ENCODE measurements around the gene SEMA7A.

The SEMA7A gene

GRCh38 chr15:74381190-74381453 lies 52.6 kb downstream of the SEMA7A start:
- Histone ChIP-seq H3K27ac (ENCODE audit: low read depth, low read length) (no peak overlapping the region), H3K4me3 (ENCODE audit: low read length) (no peak overlapping the region), H3K9me3 (ENCODE audit: control insufficient read depth, insufficient read depth, low read length) (no peaks in the 10 kb centered on the region), H3K36me3 (ENCODE audit: control insufficient read depth, low read length) (no peaks in the 10 kb centered on the region), H3K4me1 (ENCODE audit: control insufficient read depth, low read length) (peaks cover 28% of the 10 kb centered on the region), H4K20me1 (ENCODE audit: control insufficient read depth, insufficient read depth, low read depth, low read length) (peaks cover 5% of the 10 kb centered on the region), H3F3A (ENCODE audit: control insufficient read depth, insufficient read depth) (no peaks in the 10 kb centered on the region), H3K27me3 (ENCODE audit: control insufficient read depth, low read length) (peaks cover 81% of the 10 kb centered on the region), H3K9me2 (replicated peaks; ENCODE audit: control insufficient read depth, low read length) (no peaks in the 10 kb centered on the region), H3K4me2 (ENCODE audit: low read length) (no peak overlapping the region), H3K79me2 (ENCODE audit: control insufficient read depth, low read length) (no peaks in the 10 kb centered on the region)
- TF ChIP-seq CTCF (IDR thresholded peaks at IDR 0.05; ENCODE audit: low read depth, low read length, poor library complexity, severe bottlenecking): no peak
- no peak for TF ChIP-seq EZH2phosphoT487 (IDR thresholded peaks at IDR 0.05; ENCODE audit: borderline replicate concordance, low read length)

- no peaks in the 10 kb centered on the region for H3K9me3 ChIP-seq (ENCODE audit: control insufficient read depth, insufficient read depth, low read length)
- TF ChIP-seq EZH2phosphoT487 (IDR thresholded peaks at IDR 0.05; ENCODE audit: borderline replicate concordance, low read length) (no peak), CTCF (IDR thresholded peaks at IDR 0.05; ENCODE audit: low read depth, low read length, poor library complexity, severe bottlenecking) (no peak)
- H3K4me2 ChIP-seq (ENCODE audit: low read length): no peak overlapping the region
- H3F3A ChIP-seq (ENCODE audit: control insufficient read depth, insufficient read depth): no peaks in the 10 kb centered on the region
- peaks cover 22% of the 10 kb centered on the region for H3K4me1 ChIP-seq (ENCODE audit: control insufficient read depth, low read length)
- no peaks in the 10 kb centered on the region for H3K9me2 ChIP-seq (replicated peaks; ENCODE audit: control insufficient read depth, low read length)
- no peaks in the 10 kb centered on the region for H3K36me3 ChIP-seq (ENCODE audit: control insufficient read depth, low read length)
- H3K27me3 ChIP-seq (ENCODE audit: control insufficient read depth, low read length): peaks cover 80% of the 10 kb centered on the region
- no peaks in the 10 kb centered on the region for H3K79me2 ChIP-seq (ENCODE audit: control insufficient read depth, low read length)
- no peak overlapping the region for H3K4me3 ChIP-seq (ENCODE audit: low read length)
- H4K20me1 ChIP-seq (ENCODE audit: control insufficient read depth, insufficient read depth, low read depth, low read length): peaks cover 6% of the 10 kb centered on the region
- no peak overlapping the region for H3K27ac ChIP-seq (ENCODE audit: low read depth, low read length)
These were observed 53.2 kb downstream of the SEMA7A start for GRCh38 chr15:74380361-74381189.

GRCh38 chr15:74378848-74379247 lies 54.9 kb downstream of the SEMA7A start:
- H3K27ac ChIP-seq (ENCODE audit: low read depth, low read length): no peak overlapping the region
- TF ChIP-seq CTCF (IDR thresholded peaks at IDR 0.05; ENCODE audit: low read depth, low read length, poor library complexity, severe bottlenecking) (no peak), EZH2phosphoT487 (IDR thresholded peaks at IDR 0.05; ENCODE audit: borderline replicate concordance, low read length) (no peak)
- no peak overlapping the region for H3K4me3 ChIP-seq (ENCODE audit: low read length)
- H4K20me1 ChIP-seq (ENCODE audit: control insufficient read depth, insufficient read depth, low read depth, low read length): peaks cover 5% of the 10 kb centered on the region
- no peaks in the 10 kb centered on the region for H3K79me2 ChIP-seq (ENCODE audit: control insufficient read depth, low read length)
- peaks cover 71% of the 10 kb centered on the region for H3K27me3 ChIP-seq (ENCODE audit: control insufficient read depth, low read length)
- no peaks in the 10 kb centered on the region for H3K9me3 ChIP-seq (ENCODE audit: control insufficient read depth, insufficient read depth, low read length)
- H3K36me3 ChIP-seq (ENCODE audit: control insufficient read depth, low read length): no peaks in the 10 kb centered on the region
- no peak overlapping the region for H3K4me2 ChIP-seq (ENCODE audit: low read length)
- H3K9me2 ChIP-seq (replicated peaks; ENCODE audit: control insufficient read depth, low read length): no peaks in the 10 kb centered on the region
- H3F3A ChIP-seq (ENCODE audit: control insufficient read depth, insufficient read depth): peaks cover 6% of the 10 kb centered on the region
- H3K4me1 ChIP-seq (ENCODE audit: control insufficient read depth, low read length): peaks cover 18% of the 10 kb centered on the region
